ENCODE measurements around the gene LAPTM5. TPM values are rescaled to one million over a fixed set of nuclear protein-coding genes. Genes with fewer than 3 reads are reported as not detected.

The LAPTM5 gene
- total RNA-seq, 1 donor = 352 TPM

- no peak for DNase-seq (ENCODE audit: low read depth in 2 of 3, low spot score in 2 of 3)
These were observed 23.5 kb downstream of the LAPTM5 start for GRCh38 chr1:30734106-30734505.

- no peak for DNase-seq (ENCODE audit: low read depth in 2 of 3, low spot score in 2 of 3)
These were observed 24.1 kb downstream of the LAPTM5 start for GRCh38 chr1:30733493-30733892.

DNA sequence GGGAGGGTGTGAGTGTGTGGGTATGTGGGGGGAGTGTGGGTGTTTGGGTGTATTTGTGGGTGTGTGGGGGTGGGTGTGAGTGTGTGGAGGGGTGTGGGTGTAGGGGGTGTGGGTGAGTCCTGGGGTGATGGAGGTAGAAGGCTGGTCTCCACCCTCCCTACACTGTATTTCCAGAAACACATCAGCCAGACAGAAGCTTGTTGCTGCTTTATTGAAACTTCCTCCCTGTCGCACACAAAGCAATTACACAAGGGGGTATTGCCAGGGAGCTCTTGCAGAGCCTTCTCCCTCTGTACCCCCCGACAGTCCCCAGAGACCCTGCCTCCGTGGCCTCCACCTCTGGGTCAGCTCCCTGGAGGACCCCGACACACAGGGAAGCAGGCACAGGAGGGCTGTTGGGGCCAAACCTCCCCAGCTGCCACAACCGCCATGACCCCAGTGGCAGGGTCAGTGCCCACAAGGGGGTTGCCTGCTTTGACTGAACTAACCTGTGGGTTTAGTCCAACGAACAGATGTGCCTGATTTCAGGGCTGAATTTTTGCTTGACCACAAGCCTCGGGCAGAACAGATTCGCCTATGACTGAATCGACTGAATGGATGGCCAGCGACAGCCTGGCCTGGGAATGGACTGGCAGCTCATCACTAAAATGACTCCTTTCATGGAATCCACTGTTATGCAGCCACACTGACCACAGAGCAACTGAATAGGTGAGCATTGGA, 25.1 kb downstream of the LAPTM5 start:
- DNase-seq (ENCODE audit: low read depth in 2 of 3, low spot score in 2 of 3) = no peak

- no peak for DNase-seq (ENCODE audit: low read depth in 2 of 3, low spot score in 2 of 3)
These were observed 25.7 kb downstream of the LAPTM5 start for GRCh38 chr1:30731806-30732276.

DNA sequence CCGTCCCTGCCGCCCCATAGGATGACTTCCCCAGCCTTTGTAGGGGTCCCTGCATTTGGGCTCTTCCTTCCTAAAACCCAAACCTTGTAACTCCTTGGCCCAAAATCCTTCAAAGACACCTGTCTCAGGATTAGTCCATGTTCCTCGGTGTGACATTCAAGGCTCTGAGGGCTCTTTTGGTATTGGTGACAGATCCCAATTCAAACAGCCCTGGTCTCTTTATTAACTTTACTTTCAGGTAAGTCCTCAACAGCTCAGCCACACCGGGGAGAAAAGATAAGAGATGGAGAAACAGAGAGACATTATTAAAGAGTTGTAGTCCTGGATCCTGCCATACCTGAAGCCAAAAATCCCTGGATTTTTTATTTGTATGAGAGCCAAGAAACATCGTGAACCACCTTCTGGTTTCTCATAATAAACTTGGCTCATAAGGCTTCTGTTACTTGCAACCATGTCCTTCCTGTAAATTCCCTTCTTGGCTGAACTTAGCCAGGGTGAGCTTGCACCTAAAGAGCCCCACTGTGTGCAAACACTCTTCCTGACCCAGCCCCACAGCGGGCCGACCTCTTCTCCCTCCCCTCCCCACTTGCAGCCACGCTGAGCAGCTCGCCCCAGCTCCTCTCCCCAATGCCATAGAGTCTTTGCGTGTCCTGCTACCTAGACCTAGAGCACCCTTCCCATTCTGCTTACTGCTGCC, 26.3 kb downstream of the LAPTM5 start:
- DNase-seq (ENCODE audit: low read depth in 2 of 3, low spot score in 2 of 3) = no peak

- DNase-seq (ENCODE audit: low read depth in 2 of 3, low spot score in 2 of 3) = no peak
These were observed 27.0 kb downstream of the LAPTM5 start for GRCh38 chr1:30730346-30731108.

GRCh38 chr1:30729901-30730300, 27.7 kb downstream of the LAPTM5 start:
- no peak for DNase-seq (ENCODE audit: low read depth in 2 of 3, low spot score in 2 of 3)

- no peak for DNase-seq (ENCODE audit: low read depth in 2 of 3, low spot score in 2 of 3)
These were observed 28.5 kb downstream of the LAPTM5 start for GRCh38 chr1:30728832-30729638.

DNA sequence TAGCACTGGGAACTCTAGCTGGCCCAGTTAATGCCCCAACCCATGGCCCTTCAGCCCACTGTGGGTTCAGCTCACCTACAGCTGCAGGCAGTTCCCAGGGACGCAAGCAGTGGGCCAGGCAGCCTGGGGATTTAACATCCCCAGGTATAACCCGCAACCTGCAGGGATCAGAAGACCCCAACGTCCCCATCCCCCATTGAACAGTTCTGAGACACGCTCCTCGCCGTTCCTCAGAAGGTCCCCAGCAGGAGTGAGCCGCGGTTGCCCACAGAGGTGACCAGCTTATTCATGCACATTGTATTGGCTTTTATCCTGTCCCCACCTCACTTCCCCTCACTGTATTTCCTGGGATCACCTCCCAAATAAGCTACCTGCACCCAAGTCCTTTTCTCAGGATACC, 29.2 kb downstream of the LAPTM5 start:
- DNase-seq (ENCODE audit: low read depth in 2 of 3, low spot score in 2 of 3) = no peak

- no peak for DNase-seq (ENCODE audit: low read depth in 2 of 3, low spot score in 2 of 3)
These were observed 29.8 kb downstream of the LAPTM5 start for GRCh38 chr1:30727824-30728223.

DNA sequence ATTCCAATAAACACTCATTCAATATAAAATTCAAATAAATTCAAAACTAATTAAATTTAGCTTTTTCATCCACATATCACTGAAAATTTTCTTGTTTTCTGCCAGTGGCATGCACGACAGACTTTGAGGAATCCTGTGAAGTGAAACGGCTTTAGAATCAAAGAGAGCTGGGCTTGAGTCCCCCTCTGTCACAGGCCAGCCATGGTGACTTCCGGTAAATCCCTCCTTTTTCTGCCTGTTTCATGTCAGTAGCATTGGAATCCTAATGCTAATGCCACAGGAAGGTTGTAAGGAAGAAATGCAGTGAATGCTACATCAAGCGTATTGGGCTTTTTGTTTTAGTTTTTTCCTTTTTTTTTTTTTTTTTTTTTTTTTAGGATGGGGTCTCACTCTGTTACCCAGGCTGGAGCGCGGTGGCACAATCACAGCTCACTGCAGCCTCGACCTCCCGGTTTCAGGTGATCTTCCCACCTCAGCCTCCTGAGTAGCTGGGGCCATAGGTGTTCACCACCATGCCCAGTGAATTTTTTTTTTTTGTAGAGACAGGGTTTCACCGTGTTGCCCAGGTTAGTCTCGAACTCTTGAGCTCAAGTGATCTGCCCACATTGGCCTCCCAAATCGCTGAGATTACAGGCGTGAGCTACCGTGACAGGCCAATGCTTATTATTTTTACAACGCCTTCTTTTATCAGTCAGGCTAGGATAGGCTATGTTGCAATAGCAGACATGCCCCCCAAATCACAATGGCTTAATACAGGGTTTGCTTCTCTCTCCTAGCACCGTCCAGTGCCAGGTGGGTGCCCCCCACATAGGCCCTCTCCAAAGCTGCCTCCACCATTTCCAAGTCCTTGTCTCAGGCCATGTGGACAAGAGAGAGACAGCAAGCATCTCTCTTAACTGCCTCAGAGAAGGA, 30.5 kb downstream of the LAPTM5 start:
- no peak for DNase-seq (ENCODE audit: low read depth in 2 of 3, low spot score in 2 of 3)

GRCh38 chr1:30726236-30726635, 31.3 kb downstream of the LAPTM5 start:
- DNase-seq (ENCODE audit: low read depth in 2 of 3, low spot score in 2 of 3) = no peak

DNA sequence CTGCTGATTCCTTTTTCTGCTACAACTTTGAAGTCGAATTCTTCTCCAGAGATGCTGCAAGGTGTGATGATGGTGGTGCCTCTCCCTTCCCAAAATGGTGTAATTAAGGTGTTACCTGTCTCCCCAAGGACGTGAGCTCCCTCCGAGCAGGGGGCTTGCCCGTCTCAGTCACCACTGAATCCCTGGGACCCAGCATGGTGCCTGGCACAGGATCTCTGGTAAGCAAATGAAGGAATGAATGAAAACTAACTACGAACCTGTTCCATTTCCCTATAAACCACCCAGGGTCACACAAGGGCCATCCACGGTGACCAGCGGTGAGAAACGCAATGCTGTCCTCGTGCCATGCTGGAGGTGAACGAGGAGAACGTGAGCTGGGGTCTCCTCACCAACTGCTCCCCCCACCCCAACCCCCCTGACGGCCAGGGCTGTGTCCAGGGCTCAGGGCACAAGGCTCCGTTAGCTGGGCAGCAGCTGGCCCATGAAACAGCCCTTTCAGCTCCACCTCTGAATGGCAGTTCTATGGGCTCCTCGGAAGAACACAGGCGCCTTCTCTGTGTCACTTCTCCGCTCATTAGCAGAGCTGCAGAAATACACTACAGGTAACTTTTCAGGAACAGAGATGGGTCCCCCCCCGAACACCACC, 32.0 kb downstream of the LAPTM5 start:
- no peak for DNase-seq (ENCODE audit: low read depth in 2 of 3, low spot score in 2 of 3)

- no peak for DNase-seq (ENCODE audit: low read depth in 2 of 3, low spot score in 2 of 3)
These were observed 32.7 kb downstream of the LAPTM5 start for GRCh38 chr1:30724655-30725421.

DNA sequence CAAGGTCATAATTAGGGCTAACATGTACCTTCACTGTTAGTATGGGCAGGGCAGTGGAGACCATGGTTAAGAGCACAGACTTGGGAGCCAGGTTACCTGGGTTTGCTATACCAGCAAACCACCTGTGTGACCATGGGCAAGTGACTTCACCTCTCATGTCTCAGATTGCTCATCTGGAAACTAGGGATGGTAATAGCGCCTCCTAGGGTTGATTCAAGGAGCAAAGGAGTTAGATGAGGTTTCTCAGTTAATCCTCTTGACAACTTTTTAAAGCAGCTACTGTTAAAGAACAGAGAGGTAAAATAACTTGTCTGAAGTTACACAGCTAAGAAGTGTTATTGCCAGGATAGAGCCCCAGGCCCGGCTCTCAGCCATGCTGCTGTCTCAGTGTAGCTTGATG, 33.4 kb downstream of the LAPTM5 start:
- no peak for DNase-seq (ENCODE audit: low read depth in 2 of 3, low spot score in 2 of 3)

- no peak for DNase-seq (ENCODE audit: low read depth in 2 of 3, low spot score in 2 of 3)
These were observed 34.2 kb downstream of the LAPTM5 start, which contains the start of gene MATN1 for GRCh38 chr1:30723331-30723755. MATN1 (minus strand) TSS chr1:30723585; CDS start chr1:30723551, 34 bp downstream.

- DNase-seq (ENCODE audit: low read depth in 2 of 3, low spot score in 2 of 3) = no peak
These were observed 35.6 kb downstream of the LAPTM5 start for GRCh38 chr1:30721812-30722537.
